PC-3 (cell line): Measurements from ENCODE around the gene PODNL1. TPM values are rescaled to one million over a fixed set of nuclear protein-coding genes. Genes with fewer than 3 reads are reported as not detected.

Experiments
- ATAC-seq: fragments of 200-7000 bp; cut with Tn5 transposase; 2 replicates; pipeline ENCODE4 v1.9.1; 2020; ENCODE audit warnings: mild to moderate bottlenecking, moderate library complexity
- BruUV-seq: library from RNA; stranded (reverse); fragments of 400-500 nt; replicated peaks from 2 replicates; lab custom pipeline; 2021; lab: Mats Ljungman, UMichigan
- CTCF ChIA-PET: fragments of 300-600 bp; sonication (Branson Sonifier 250); formaldehyde crosslinking; loops from one replicate; lab custom pipeline; 2022; ENCODE audit warnings: antibody characterized with exemption; lab: Charles Lee
- POLR2A ChIA-PET: fragments of 300-600 bp; sonication (Branson Sonifier 250); formaldehyde crosslinking; loops from one replicate; lab custom pipeline; 2022; ENCODE audit warnings: antibody characterized with exemption; ENCODE audit not compliant: unreplicated experiment; lab: Charles Lee
- DNase-seq: peaks from one replicate; pipeline ENCODE4 v3.0.0-alpha.2; 2015
- H2AFZ ChIP-seq: fragments of 300-600 bp; sonication (generic); 2 replicates; pipeline ENCODE4 v1.6.0; 2016; ENCODE audit warnings: antibody characterized with exemption, low read length
- H3F3A ChIP-seq: fragments of 300-600 bp; sonication (generic); one replicate; pipeline ENCODE4 v1.6.0; 2017; ENCODE audit warnings: antibody characterized with exemption, low read length, control low read depth, mild to moderate bottlenecking; ENCODE audit not compliant: unreplicated experiment
- H3K27ac ChIP-seq: fragments of 300-600 bp; sonication (generic); 2 replicates; pipeline ENCODE4 v1.5.1; 2016; ENCODE audit warnings: mild to moderate bottlenecking, low read length
- H3K27me3 ChIP-seq: fragments of 300-600 bp; sonication (generic); 2 replicates; pipeline ENCODE4 v1.6.1; 2016; ENCODE audit warnings: low read length, mixed read lengths
- H3K36me3 ChIP-seq: fragments of 300-600 bp; sonication (generic); 2 replicates; pipeline ENCODE4 v1.6.1; 2016; ENCODE audit warnings: low read depth, mixed run types, low read length, mixed read lengths
- H3K4me1 ChIP-seq: fragments of 300-600 bp; sonication (generic); 2 replicates; pipeline ENCODE4 v1.5.1; 2016; ENCODE audit warnings: low read length; ENCODE audit not compliant: insufficient read depth
- H3K4me2 ChIP-seq: fragments of 300-600 bp; sonication (generic); 2 replicates; pipeline ENCODE4 v1.6.0; 2016; ENCODE audit warnings: low read length
- H3K4me3 ChIP-seq: fragments of 300-600 bp; sonication (generic); 2 replicates; pipeline ENCODE4 v1.5.1; 2016; ENCODE audit warnings: mild to moderate bottlenecking, low read length, mixed read lengths
- H3K79me2 ChIP-seq: fragments of 300-600 bp; sonication (generic); 2 replicates; pipeline ENCODE4 v1.6.1; 2017; ENCODE audit warnings: low read length, mixed read lengths
- H3K9ac ChIP-seq: fragments of 300-600 bp; sonication (generic); 2 replicates; pipeline ENCODE4 v1.6.0; 2016; ENCODE audit warnings: mild to moderate bottlenecking, low read length
- H3K9me2 ChIP-seq: fragments of 300-600 bp; sonication (generic); replicated peaks from 2 replicates; pipeline ENCODE4 v1.6.1; 2016; ENCODE audit warnings: mixed run types, low read length, mixed read lengths
- H3K9me3 ChIP-seq: fragments of 300-600 bp; sonication (generic); 2 replicates; pipeline ENCODE4 v1.6.1; 2016; ENCODE audit warnings: low read length, mixed read lengths
- H4K20me1 ChIP-seq: fragments of 300-600 bp; sonication (generic); 2 replicates; pipeline ENCODE4 v1.6.1; 2016; ENCODE audit warnings: low read length, mixed read lengths
- EZH2 ChIP-seq: fragments of 300-600 bp; sonication (generic); IDR thresholded peaks from one replicate; pipeline ENCODE4 v1.6.1; 2017; ENCODE audit warnings: antibody characterized with exemption, mild to moderate bottlenecking, low read length; ENCODE audit not compliant: unreplicated experiment
- EZH2phosphoT487 ChIP-seq: fragments of 300-600 bp; sonication (generic); IDR thresholded peaks from 2 replicates; pipeline ENCODE4 v1.6.1; 2018; ENCODE audit warnings: mild to moderate bottlenecking, antibody characterized with exemption, low read length, borderline replicate concordance
- intact Hi-C: fragments of 100-400 bp; cut with micrococcal nuclease; formaldehyde crosslinking; loops from 2 replicates; pipeline ENCODE4 v1.9.0; 2023
- total RNA-seq: library from RNA; depleted of rRNA; stranded (reverse); fragments of >200 nt; gene quantifications from 2 replicates; pipeline ENCODE4 v1.2.3, GENCODE V29; 2014
- TF ChIP-seq, protein P1 (sequence below): fragments of 300-600 bp; sonication (generic); conservative IDR thresholded peaks from 2 replicates; pipeline ENCODE4 v1.5.1; 2017; ENCODE audit warnings: antibody characterized with exemption, low read depth, mild to moderate bottlenecking, low read length

PODNL1 gene
- total RNA-seq, 1 experiment from 2014 or later = not detected

DNA sequence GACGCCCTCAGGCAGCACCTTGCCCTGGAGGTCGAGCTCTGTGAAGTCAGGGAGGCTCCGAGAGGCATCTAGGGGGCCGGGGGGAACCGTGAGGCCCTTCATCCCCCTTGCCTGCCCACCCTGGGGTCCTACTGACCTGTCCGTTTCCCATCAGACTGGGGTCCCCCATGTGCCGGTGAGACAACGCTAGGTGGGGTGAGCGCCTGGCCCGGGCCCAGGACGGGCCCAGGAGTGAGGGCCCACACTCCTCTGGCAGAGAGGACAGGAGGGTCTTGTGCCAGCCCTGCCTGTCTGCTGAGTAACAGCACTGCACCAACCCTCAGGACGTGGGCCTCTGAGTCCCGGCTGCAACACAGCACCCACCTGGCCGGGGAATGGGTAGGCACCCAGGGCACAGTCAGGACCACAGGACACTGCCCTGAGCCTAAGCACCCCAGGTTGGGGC is 28.5 kb upstream of the PODNL1 start:
- Histone ChIP-seq H3K27me3 (no peaks in the 10 kb centered on the region), H3K4me1 (peaks cover 10% of the 10 kb centered on the region), H3F3A (no peaks in the 10 kb centered on the region), H2AFZ (no peak overlapping the region), H4K20me1 (no peaks in the 10 kb centered on the region), H3K9me3 (no peaks in the 10 kb centered on the region), H3K4me2 (no peak overlapping the region), H3K9me2 (no peaks in the 10 kb centered on the region), H3K79me2 (no peaks in the 10 kb centered on the region), H3K9ac (no peak overlapping the region), H3K36me3 (peaks cover 8% of the 10 kb centered on the region), H3K27ac (no peak overlapping the region), H3K4me3 (no peak overlapping the region)
- ATAC-seq (no peak), DNase-seq (no peak)
- ChIA-PET POLR2A (no interaction called here), CTCF (no interaction called here)
- intact Hi-C loops = no loop called here
- no peak for TF ChIP-seq EZH2phosphoT487
- no peak for TF ChIP-seq EZH2
- TF ChIP-seq, protein P1, sequence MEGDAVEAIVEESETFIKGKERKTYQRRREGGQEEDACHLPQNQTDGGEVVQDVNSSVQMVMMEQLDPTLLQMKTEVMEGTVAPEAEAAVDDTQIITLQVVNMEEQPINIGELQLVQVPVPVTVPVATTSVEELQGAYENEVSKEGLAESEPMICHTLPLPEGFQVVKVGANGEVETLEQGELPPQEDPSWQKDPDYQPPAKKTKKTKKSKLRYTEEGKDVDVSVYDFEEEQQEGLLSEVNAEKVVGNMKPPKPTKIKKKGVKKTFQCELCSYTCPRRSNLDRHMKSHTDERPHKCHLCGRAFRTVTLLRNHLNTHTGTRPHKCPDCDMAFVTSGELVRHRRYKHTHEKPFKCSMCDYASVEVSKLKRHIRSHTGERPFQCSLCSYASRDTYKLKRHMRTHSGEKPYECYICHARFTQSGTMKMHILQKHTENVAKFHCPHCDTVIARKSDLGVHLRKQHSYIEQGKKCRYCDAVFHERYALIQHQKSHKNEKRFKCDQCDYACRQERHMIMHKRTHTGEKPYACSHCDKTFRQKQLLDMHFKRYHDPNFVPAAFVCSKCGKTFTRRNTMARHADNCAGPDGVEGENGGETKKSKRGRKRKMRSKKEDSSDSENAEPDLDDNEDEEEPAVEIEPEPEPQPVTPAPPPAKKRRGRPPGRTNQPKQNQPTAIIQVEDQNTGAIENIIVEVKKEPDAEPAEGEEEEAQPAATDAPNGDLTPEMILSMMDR = no peak
- BruUV-seq = no TSS peak

DNA sequence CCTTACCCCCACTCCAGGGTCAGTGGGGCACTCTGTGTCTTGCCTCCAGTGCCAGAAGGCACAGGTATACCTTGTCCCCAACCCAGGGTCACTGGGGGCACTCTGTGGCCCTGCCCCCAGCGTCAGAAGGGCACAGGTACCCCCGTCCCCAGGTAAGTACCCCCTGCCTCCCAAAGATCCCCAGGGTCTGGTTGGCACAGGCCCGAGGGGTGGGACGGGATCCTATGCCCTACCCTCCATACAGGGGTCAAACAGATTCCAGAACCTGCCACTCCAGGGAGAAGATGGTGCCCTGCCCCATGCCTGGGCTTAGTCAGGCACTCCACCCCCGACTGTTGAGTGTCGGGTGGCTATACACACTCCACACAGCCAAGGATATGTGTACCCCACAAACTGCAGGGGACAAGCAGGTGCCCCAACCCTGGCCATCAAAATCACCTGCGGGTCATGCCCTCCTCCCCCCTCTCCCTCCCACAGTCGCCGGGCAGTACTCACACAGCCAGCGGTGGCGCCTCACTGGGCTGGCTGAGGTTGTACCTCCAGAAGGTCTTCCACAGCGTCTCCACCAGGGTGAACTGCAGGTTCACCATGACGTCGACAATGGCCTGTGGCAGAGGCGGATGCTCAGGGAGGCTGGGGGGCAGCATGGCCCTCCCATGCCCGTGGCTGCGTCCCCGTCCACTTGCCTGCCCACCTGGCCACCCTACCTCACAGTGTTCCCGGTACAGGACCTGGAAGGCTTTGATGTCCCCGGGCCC is 27.9 kb upstream of the PODNL1 start:
- no peak for ATAC-seq
- Histone ChIP-seq H3K27ac (no peak overlapping the region), H3K4me3 (no peak overlapping the region), H2AFZ (no peak overlapping the region), H3K36me3 (peaks cover 10% of the 10 kb centered on the region), H3F3A (no peaks in the 10 kb centered on the region), H3K4me2 (no peak overlapping the region), H3K9ac (no peak overlapping the region), H3K9me2 (no peaks in the 10 kb centered on the region), H3K4me1 (peaks cover 10% of the 10 kb centered on the region), H3K27me3 (no peaks in the 10 kb centered on the region), H3K9me3 (no peaks in the 10 kb centered on the region), H3K79me2 (no peaks in the 10 kb centered on the region), H4K20me1 (no peaks in the 10 kb centered on the region)
- ChIA-PET CTCF (no interaction called here), POLR2A (no interaction called here)
- no TSS peak for BruUV-seq
- intact Hi-C loops = no loop called here
- TF ChIP-seq EZH2 (no peak), EZH2phosphoT487 (no peak)
- TF ChIP-seq, protein P1 = no peak
- DNase-seq = no peak

- Histone ChIP-seq H3K36me3 (peaks cover 12% of the 10 kb centered on the region), H3K4me2 (no peak overlapping the region), H3K4me1 (peaks cover 10% of the 10 kb centered on the region), H3K79me2 (no peaks in the 10 kb centered on the region), H3K9ac (no peak overlapping the region), H3K4me3 (no peak overlapping the region), H3K9me3 (no peaks in the 10 kb centered on the region), H2AFZ (no peak overlapping the region), H4K20me1 (no peaks in the 10 kb centered on the region), H3K27ac (no peak overlapping the region), H3K9me2 (no peaks in the 10 kb centered on the region), H3F3A (no peaks in the 10 kb centered on the region), H3K27me3 (no peaks in the 10 kb centered on the region)
- no peak for ATAC-seq
- TF ChIP-seq EZH2phosphoT487 (no peak), EZH2 (no peak)
- TF ChIP-seq, protein P1 = no peak
- POLR2A ChIA-PET = no interaction called here
- CTCF ChIA-PET = no interaction called here
- DNase-seq = no peak
- BruUV-seq = no TSS peak
- intact Hi-C loops = no loop called here
Measured at GRCh38 chr19:13965377-13965896, 27.2 kb upstream of the PODNL1 start.
